ENCODE data around the gene DCUN1D2.
"Not testable (repeated sequence)": the region's sequence is repeated elsewhere in the genome, so short reads cannot be mapped to it uniquely, and the experiment has no call there.

The DCUN1D2 gene

DNA sequence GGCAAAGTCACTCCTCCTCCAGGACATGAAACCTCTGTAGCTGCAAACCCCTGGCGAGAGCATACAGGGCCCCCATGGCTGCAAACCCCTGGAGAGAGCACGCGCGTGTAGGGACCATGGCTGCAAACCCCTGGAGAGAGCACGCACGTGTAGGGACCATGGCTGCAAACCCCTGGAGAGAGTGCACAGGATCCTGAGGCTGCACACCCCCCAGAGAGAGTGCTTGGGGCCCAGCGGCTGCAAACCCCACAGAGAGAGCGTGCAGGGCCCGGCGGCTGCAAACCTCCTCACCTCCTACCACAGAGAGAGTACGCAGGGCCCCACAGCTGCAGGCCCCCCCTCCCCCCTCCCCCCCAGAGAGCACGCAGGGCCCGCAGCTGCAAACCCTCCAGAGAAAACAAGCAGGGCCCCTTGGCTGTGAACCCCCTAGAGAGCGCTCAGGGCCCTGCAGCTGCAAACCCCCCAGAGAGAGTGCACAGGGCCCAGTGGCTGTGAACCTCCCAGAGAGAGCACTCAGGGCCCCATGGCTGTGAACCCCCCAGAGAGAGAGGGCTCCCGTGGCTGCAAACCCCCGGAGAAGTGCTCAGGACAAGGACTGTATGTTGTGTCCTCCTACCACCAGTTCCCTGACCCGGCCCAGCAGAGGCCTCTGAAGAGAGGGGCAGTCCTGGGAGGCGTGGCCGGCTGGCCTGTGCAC is 44.6 kb downstream of the DCUN1D2 start:
- no peaks in the 10 kb centered on the region for H3K9me3 ChIP-seq (ENCODE audit: control insufficient read depth, insufficient read depth, low read length)
- H3K4me1 ChIP-seq (ENCODE audit: insufficient read depth, low read length), result no peaks in the 10 kb centered on the region
- H3K9ac ChIP-seq (ENCODE audit: low read depth, low read length), result no peak overlapping the region
- no peaks in the 10 kb centered on the region for H3K36me3 ChIP-seq (ENCODE audit: insufficient read depth, low read length)

DNA sequence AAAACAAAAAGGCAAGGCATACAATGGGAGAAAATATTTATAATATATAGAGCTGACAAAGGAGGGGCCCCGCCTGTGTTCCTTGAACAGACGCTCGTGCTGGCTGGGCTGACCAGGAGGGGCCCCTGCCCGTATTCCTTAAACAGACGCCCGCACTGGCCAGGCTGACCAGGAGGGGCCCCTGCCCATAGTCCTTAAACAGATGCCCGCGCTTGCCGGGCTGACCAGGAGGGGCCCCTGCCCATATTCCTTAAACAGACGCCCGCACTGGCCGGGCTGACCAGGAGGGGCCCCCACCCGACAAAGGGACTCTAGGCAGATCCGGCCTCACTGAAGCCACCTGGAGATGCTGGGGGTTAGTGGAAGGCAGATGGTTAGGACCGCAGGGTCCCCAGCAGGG is 46.5 kb downstream of the DCUN1D2 start:
- H3K9me3 ChIP-seq (ENCODE audit: control insufficient read depth, insufficient read depth, low read length), result peaks cover 3% of the 10 kb centered on the region; the same call in 1 of the 2 replicates
- H3K9ac ChIP-seq (ENCODE audit: low read depth, low read length), result no peak overlapping the region
- no peaks in the 10 kb centered on the region for H3K4me1 ChIP-seq (ENCODE audit: insufficient read depth, low read length)
- H3K36me3 ChIP-seq (ENCODE audit: insufficient read depth, low read length), result no peaks in the 10 kb centered on the region

DNA sequence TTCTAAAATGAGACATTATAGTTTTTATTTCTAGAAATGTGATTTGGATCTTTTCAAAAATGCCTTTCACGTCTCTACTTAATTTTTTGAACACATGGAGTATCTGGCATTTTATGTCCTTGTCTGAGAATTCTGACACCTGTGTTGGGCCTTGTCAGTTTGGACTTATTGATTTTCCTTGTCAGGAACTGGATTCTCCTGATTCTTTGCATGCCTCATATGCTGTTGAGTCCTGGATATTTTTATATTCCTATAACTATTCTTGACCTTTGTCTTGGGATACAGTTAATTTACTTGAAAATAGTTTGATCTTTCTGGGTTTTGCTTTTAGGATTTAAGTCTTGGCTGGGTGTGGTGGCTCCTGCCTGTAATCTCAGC is 47.5 kb downstream of the DCUN1D2 start:
- H3K4me1 ChIP-seq (ENCODE audit: insufficient read depth, low read length), result no peaks in the 10 kb centered on the region

DNA sequence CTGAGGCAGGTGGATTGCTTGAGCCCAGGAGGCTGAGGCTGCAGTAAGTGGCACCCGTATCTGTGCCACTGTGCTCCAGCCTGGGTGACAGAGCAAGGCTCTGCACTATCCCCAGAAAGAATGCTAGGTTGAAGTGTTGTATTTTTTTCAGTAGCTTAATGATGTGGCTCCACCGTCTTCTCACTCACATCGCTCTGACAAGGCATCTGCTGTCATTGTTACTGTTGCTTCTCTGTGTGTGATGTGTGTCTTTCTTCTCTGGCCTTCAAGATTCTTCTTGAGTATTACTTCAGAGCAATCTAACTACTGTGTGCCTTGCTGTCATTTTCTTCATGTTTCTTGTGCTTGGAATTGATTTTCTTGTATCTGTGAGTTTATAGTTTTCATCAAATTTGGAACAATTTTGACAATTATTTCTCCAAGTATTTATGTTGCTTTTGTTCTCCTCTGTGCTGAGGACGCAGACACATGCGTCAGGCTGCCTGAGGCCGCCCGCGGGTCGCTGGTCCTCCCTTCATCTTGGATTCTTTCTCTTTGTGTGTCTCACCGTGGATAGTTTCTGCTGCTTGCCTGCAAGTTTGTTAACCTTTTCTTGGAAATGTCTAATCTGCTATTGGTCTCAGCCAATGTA is 48.0 kb downstream of the DCUN1D2 start:
- no peaks in the 10 kb centered on the region for H3K4me1 ChIP-seq (ENCODE audit: insufficient read depth, low read length)
- peaks cover 3% of the 10 kb centered on the region; the same call in 1 of the 2 replicates for H3K9me3 ChIP-seq (ENCODE audit: control insufficient read depth, insufficient read depth, low read length)
- H3K9ac ChIP-seq (ENCODE audit: low read depth, low read length), result no peak overlapping the region
- no peaks in the 10 kb centered on the region for H3K36me3 ChIP-seq (ENCODE audit: insufficient read depth, low read length)

More for the DNA sequence above, 47.5 kb downstream of the DCUN1D2 start:
- Histone ChIP-seq H3K36me3 (ENCODE audit: insufficient read depth, low read length) (no peaks in the 10 kb centered on the region), H3K9me3 (ENCODE audit: control insufficient read depth, insufficient read depth, low read length) (peaks cover 3% of the 10 kb centered on the region; the same call in 1 of the 2 replicates), H3K9ac (ENCODE audit: low read depth, low read length) (no peak overlapping the region)

DNA sequence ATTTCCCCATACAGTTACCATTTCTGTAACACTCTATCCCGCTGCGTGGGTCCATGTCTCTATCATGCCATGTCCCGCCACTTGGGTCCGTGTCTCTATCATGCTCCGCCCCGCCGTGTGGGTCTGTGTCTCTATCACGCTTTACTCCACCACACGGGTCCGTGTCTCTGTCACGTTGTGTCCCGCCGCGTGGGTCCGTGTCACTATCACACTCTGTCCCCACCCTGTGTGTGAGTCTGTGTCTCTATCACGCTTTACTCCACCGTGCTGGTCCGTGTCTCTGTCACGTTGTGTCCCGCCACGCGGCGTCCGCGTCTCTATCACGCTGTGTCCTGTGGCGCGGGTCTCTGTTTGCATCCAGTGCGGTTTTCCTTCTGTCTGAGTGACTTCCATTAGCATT is 48.9 kb downstream of the DCUN1D2 start:
- Histone ChIP-seq H3K36me3 (ENCODE audit: insufficient read depth, low read length) (no peaks in the 10 kb centered on the region), H3K4me1 (ENCODE audit: insufficient read depth, low read length) (no peaks in the 10 kb centered on the region), H3K9me3 (ENCODE audit: control insufficient read depth, insufficient read depth, low read length) (peaks cover 3% of the 10 kb centered on the region; the same call in 1 of the 2 replicates), H3K9ac (ENCODE audit: low read depth, low read length) (no peak overlapping the region)

DNA sequence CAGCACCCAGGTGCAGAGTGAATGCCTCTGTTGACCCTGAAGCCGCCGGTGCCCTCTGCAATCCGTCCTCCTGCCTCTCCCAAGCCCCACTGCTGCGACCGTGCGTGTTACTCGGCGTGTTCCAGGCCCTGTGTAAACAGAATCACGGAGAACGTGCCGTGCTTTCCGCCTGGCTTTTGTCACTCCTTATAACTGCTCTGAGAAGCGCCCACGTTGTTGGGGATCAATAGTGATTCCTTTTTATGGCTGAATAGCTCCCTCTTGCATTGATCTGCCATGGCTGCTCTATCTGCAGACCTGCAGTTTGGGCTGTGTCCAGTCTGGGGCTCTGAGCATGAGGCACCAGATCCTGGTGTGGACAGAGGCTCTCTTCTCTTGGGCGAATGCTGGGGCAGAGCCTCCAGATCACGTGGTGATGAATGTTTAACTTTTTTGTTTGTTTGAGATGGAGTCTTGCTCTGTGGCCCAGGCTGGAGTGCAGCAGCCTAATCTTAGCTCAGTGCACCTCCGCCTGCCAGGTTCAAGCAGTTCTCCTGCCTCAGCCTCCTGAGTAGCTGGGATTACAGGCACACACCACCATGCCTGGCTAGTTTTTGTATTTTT is 53.0 kb downstream of the DCUN1D2 start:
- Histone ChIP-seq H3K4me1 (ENCODE audit: insufficient read depth, low read length) (no peaks in the 10 kb centered on the region), H3K9me3 (ENCODE audit: control insufficient read depth, insufficient read depth, low read length) (peaks cover 3% of the 10 kb centered on the region; the same call in 1 of the 2 replicates), H3K36me3 (ENCODE audit: insufficient read depth, low read length) (no peaks in the 10 kb centered on the region), H3K9ac (ENCODE audit: low read depth, low read length) (no peak overlapping the region)

DNA sequence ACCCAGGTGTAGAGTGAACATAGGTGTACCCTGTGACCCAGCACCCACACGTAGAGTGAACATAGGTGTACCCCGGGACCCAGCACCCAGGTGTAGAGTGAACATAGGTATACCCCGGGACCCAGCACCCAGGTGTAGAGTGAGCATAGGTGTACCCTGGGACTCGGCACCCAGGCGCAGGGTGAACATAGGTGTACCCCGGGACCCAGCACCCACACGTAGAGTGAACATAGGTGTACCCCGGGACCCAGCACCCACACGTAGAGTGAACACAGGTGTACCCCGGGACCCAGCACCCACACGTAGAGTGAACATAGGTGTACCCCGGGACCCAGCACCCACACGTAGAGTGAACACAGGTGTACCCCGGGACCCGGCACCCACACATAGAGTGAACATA is 53.6 kb downstream of the DCUN1D2 start:
- H3K9me3 ChIP-seq (ENCODE audit: control insufficient read depth, insufficient read depth, low read length); H3K4me1 ChIP-seq (ENCODE audit: insufficient read depth, low read length); H3K36me3 ChIP-seq (ENCODE audit: insufficient read depth, low read length); H3K9ac ChIP-seq (ENCODE audit: low read depth, low read length): not testable (repeated sequence)

DNA sequence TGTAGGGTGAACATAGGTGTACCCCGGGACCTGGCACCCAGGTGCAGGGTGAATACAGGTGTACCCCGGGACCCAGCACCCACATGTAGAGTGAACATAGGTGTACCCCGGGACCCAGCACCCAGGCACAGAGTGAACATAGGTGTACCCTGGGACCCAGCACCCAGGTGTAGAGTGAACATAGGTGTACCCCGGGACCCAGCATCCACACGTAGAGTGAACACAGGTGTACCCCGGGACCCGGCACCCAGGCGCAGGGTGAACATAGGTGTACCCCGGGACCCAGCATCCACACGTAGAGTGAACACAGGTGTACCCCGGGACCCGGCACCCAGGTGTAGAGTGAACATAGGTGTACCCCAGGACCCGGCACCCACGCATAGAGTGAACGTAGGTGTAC is 54.6 kb downstream of the DCUN1D2 start:
- not testable (repeated sequence) for H3K9ac ChIP-seq (ENCODE audit: low read depth, low read length); H3K9me3 ChIP-seq (ENCODE audit: control insufficient read depth, insufficient read depth, low read length); H3K36me3 ChIP-seq (ENCODE audit: insufficient read depth, low read length); H3K4me1 ChIP-seq (ENCODE audit: insufficient read depth, low read length)

DNA sequence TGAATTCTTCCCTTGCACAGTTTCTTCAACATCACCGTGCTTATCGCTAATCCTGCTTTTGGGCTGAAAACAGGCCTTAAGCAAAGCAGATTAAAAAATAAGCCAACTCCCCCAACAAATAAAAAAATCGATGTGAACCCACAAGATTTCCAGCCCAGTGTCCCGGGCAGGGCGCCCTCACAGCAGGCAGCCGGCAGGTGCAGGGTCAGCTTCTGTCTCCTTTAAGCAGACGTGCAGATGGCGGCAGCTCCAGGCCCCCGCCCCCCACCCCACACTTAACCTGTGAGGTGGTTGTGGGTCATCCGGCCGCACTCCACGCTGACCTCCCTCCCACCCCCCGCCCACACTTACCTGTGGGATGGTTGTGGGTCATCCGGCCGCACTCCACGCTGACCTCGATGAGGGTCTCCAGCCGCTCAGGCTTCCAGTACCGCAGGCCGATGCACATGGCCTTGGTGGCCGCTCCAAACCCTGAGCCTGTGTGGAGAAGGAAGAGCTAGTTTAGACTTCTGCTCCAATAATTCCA is 57.1 kb downstream of the DCUN1D2 start:
- Histone ChIP-seq H3K9me3 (ENCODE audit: control insufficient read depth, insufficient read depth, low read length) (no peaks in the 10 kb centered on the region), H3K9ac (ENCODE audit: low read depth, low read length) (no peak overlapping the region), H3K4me1 (ENCODE audit: insufficient read depth, low read length) (no peaks in the 10 kb centered on the region), H3K36me3 (ENCODE audit: insufficient read depth, low read length) (no peaks in the 10 kb centered on the region)

DNA sequence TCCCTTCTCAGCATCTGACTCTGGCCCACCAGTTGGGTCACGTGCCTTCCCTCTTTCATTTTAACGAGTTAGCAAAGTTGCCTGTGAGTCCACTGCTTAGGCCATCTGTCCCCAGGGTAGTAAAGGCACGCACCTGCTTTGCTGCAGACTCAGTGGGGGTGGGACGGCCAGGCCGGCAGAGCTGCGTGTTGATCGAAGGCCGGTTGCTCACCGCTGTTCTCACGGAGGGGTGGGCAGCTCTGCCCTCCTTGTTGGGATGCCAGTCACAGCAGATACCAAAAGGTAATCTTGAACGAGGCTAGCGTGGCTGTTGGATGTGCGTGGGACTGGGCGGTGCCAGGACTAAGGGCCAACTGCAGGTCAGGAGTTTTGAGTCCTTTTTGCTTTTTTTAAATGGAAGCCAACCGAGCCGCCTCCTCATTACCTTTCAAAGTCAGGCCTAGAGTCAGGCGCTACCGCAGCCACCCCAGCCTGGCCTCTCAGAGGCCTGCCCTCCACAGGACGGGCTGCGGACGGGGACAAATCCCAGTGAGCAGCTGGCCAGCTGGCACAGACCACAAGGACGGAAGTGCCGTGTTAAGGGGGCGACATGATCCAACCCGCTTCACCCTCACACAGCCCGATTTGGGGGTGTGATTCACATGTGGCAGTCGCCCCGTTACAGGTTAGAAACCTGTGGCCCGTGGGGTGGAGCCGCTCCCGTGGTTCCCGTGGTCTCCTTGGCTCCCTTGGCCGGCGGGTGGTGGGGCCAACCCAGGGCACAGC is 57.8 kb downstream of the DCUN1D2 start:
- H3K9ac ChIP-seq (ENCODE audit: low read depth, low read length), result no peak overlapping the region
- H3K36me3 ChIP-seq (ENCODE audit: insufficient read depth, low read length), result no peaks in the 10 kb centered on the region
- no peaks in the 10 kb centered on the region for H3K4me1 ChIP-seq (ENCODE audit: insufficient read depth, low read length)
- H3K9me3 ChIP-seq (ENCODE audit: control insufficient read depth, insufficient read depth, low read length), result no peaks in the 10 kb centered on the region

DNA sequence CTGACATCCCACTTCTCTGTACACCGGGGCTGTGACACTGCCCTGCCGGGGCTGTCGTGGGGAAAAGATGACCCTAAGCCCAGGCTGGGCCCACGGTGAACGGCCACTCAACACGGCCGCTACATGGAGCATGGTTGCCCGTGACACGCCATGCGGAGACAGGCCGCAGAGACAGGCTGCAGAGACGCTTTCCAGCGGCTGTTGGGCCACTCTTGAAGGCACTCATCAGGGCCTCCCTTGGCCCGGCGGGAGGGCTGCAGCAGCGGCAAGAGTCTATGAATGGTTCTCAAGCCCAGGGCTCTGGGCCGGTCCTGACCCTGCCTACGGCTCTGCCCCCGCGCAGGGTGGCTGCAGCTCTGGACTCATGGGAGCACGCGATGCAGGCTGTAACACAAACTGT is 59.3 kb downstream of the DCUN1D2 start:
- Histone ChIP-seq H3K9ac (ENCODE audit: low read depth, low read length) (no peak overlapping the region), H3K4me1 (ENCODE audit: insufficient read depth, low read length) (no peaks in the 10 kb centered on the region), H3K36me3 (ENCODE audit: insufficient read depth, low read length) (no peaks in the 10 kb centered on the region), H3K9me3 (ENCODE audit: control insufficient read depth, insufficient read depth, low read length) (no peaks in the 10 kb centered on the region)

DNA sequence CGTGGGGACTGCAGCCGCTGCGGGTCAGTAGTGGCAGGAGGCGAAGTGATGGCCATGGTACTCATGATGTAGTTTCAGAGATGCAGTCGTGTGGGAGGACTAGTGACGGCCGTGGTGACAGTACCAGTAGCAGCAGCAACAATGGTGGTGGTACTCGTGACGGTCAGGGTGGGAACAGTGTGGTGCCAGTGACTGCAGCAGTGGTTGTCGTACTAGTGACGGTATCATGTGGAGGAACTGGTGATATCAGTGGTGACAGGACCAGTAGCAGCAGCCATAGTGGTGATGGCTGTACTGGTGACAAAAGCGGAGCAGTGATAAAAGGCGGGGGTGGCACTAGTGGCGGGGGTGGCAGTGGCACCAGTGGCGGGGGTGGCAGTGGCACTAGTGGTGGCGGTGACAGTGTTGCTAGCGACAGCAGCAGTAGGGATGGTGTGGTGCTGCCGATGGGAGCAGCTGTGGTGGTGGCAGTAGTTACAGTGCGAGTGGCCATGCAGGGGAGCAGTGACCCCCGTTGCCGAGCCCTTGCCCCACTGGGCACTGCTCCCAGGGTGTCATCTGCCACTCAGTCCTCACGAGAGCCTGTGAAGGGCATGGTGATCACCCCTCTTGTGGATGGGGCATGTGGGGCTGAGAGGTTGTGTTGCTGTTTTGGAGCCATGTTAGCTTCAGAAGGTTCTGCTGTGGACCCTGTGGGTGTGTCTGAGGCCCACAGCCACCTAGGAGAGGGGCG is 60.0 kb downstream of the DCUN1D2 start:
- Histone ChIP-seq H3K36me3 (ENCODE audit: insufficient read depth, low read length) (no peaks in the 10 kb centered on the region), H3K4me1 (ENCODE audit: insufficient read depth, low read length) (no peaks in the 10 kb centered on the region), H3K9me3 (ENCODE audit: control insufficient read depth, insufficient read depth, low read length) (no peaks in the 10 kb centered on the region), H3K9ac (ENCODE audit: low read depth, low read length) (no peak overlapping the region)

DNA sequence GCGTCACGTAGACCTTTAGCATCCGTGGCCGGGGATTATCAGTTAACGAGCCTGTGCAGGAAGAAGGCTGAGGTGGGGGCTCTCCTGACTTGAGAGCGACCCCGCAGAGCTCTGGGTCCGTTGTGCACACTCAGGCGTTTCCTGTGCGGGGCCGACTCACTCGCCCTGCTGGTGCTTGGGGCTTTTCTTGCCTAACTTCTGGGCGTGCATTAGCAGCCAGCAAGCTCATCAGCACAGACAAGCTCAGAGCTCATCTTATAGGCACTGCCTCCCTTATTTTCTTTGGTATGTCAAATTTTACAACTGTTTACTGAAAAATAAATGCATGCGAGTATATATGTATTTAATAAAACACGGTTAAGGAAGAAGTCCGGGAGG is 60.9 kb downstream of the DCUN1D2 start:
- Histone ChIP-seq H3K36me3 (ENCODE audit: insufficient read depth, low read length) (no peaks in the 10 kb centered on the region), H3K9me3 (ENCODE audit: control insufficient read depth, insufficient read depth, low read length) (no peaks in the 10 kb centered on the region), H3K9ac (ENCODE audit: low read depth, low read length) (no peak overlapping the region), H3K4me1 (ENCODE audit: insufficient read depth, low read length) (no peaks in the 10 kb centered on the region)
